ENCODE results near the gene NCK1.

DNA sequence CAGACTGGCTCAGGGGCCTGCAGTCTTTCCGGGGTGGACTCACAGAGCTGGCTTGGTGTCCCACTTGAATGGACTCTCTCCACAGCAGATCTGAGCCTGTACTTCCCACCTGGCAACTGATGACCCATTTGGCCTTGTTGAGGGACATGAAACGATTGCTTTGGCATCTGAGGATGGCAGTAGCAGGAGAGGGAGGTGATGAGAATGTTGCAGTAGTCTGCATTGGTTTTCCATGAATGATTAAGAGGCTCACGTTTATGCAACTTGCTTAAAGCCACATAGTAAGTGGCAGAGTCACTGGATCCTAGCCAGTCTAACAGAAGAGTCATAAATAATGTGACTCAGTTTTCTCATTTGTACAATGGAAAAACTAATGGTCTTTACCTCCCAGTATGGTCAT lies 117.7 kb downstream of the NCK1 start:
- TF ChIP-seq POLR2A (IDR thresholded peaks at IDR 0.05; ENCODE audit: low read length) = no peak
- TF ChIP-seq GATA1 (IDR thresholded peaks at IDR 0.05; ENCODE audit: low read depth, low read length) = no peak

Measured in erythroblast (primary cell).